CMK (cell line): ENCODE results near the gene PPOX.

ENCODE experiments used
- DNase-seq: peaks from one replicate; pipeline ENCODE4 v3.0.0-alpha.2; 2010; ENCODE audit warnings: low read depth

The PPOX gene

GRCh38 chr1:161165742-161166668, at the start of gene PPOX:
PPOX (plus strand) TSS chr1:161166426; CDS start chr1:161166848, 422 bp downstream.
- DNase-seq = peak; percentile 96

- peak; percentile 62 for DNase-seq
These were observed 48.3 kb upstream of the PPOX start, which contains the start of the genes NIT1 and PFDN2 for GRCh38 chr1:161117759-161118581. NIT1 (plus strand) TSS chr1:161118105; CDS start chr1:161118177, 72 bp downstream. PFDN2 (minus strand) TSS chr1:161118037; CDS start chr1:161118026, 11 bp downstream.

GRCh38 chr1:161119092-161119903, 46.9 kb upstream of the PPOX start:
- peak; percentile 49 for DNase-seq

- DNase-seq = no peak
These were observed 45.1 kb upstream of the PPOX start for GRCh38 chr1:161121042-161121650.

GRCh38 chr1:161121834-161122233, 44.4 kb upstream of the PPOX start:
- no peak for DNase-seq

GRCh38 chr1:161122967-161123366, 43.3 kb upstream of the PPOX start:
- DNase-seq = no peak

- DNase-seq = no peak
These were observed 38.6 kb upstream of the PPOX start for GRCh38 chr1:161127649-161128048.

GRCh38 chr1:161128591-161129420, 37.4 kb upstream of the PPOX start:
- DNase-seq = no peak

GRCh38 chr1:161130266-161130665, 36.0 kb upstream of the PPOX start:
- DNase-seq = no peak

GRCh38 chr1:161131523-161132409, 34.5 kb upstream of the PPOX start:
- no peak for DNase-seq

GRCh38 chr1:161132410-161133219, 33.6 kb upstream of the PPOX start, which contains the start of gene DEDD:
DEDD (minus strand) TSS chr1:161132667; CDS start chr1:161124462, 8,205 bp downstream.
- peak; percentile 86 for DNase-seq

GRCh38 chr1:161133220-161133740, 32.9 kb upstream of the PPOX start:
- no peak for DNase-seq

- no peak for DNase-seq
These were observed 28.3 kb upstream of the PPOX start for GRCh38 chr1:161137881-161138280.

GRCh38 chr1:161138431-161138830, 27.8 kb upstream of the PPOX start:
- no peak for DNase-seq

- no peak for DNase-seq
These were observed 26.5 kb upstream of the PPOX start for GRCh38 chr1:161139766-161140165.

GRCh38 chr1:161140755-161141400, 25.3 kb upstream of the PPOX start:
- DNase-seq = no peak

GRCh38 chr1:161145832-161146231, 20.4 kb upstream of the PPOX start:
- no peak for DNase-seq

GRCh38 chr1:161153176-161153575, 13.1 kb upstream of the PPOX start:
- DNase-seq = no peak
